Neural cell (in vitro differentiated cells): ENCODE measurements around the gene C10orf53. TPM values are rescaled to one million over a fixed set of nuclear protein-coding genes. Genes with fewer than 3 reads are reported as not detected.

Experiments used
- H2AFZ ChIP-seq: fragments of 200-600, 300-800 bp; sonication (generic), shearing (Covaris generic); 2 replicates; pipeline ENCODE4 v1.6.0; 2014; ENCODE audit warnings: low read depth, mild to moderate bottlenecking, antibody characterized with exemption, low read length, moderate library complexity
- H3F3A ChIP-seq: fragments of 200-600 bp; shearing (Covaris generic); 2 replicates; pipeline ENCODE4 v1.6.1; 2016; ENCODE audit warnings: mild to moderate bottlenecking, moderate library complexity, mixed read lengths, antibody characterized with exemption, low read length; ENCODE audit not compliant: insufficient read depth, poor library complexity, severe bottlenecking
- H3K27ac ChIP-seq: fragments of 200-600, 300-800 bp; sonication (generic), shearing (Covaris generic); 2 replicates; pipeline ENCODE4 v1.5.1; 2014; ENCODE audit warnings: mild to moderate bottlenecking, low read length, moderate library complexity
- H3K27me3 ChIP-seq: fragments of 300-800, 200-600 bp; sonication (generic), shearing (Covaris generic); 2 replicates; pipeline ENCODE4 v1.6.0; 2014; ENCODE audit warnings: mild to moderate bottlenecking, low read depth, low read length, moderate library complexity; ENCODE audit not compliant: insufficient read depth
- H3K36me3 ChIP-seq: fragments of 300-800, 200-600 bp; sonication (generic), shearing (Covaris generic); 2 replicates; pipeline ENCODE4 v1.5.1; 2014; ENCODE audit warnings: mild to moderate bottlenecking, antibody characterized with exemption, low read length, moderate library complexity; ENCODE audit not compliant: insufficient read depth
- H3K4me2 ChIP-seq: fragments of 300-800, 200-600 bp; sonication (generic), shearing (Covaris generic); 2 replicates; pipeline ENCODE4 v1.6.0; 2014; ENCODE audit warnings: mild to moderate bottlenecking, low read length
- H3K4me3 ChIP-seq: fragments of 300-800, 200-600 bp; sonication (generic), shearing (Covaris generic); 2 replicates; pipeline ENCODE4 v1.5.1; 2014; ENCODE audit warnings: mild to moderate bottlenecking, low read length, moderate library complexity
- H3K79me2 ChIP-seq: fragments of 200-600 bp; shearing (Covaris generic); replicated peaks from 2 replicates; pipeline ENCODE4 v1.6.0; 2014; ENCODE audit warnings: mild to moderate bottlenecking, low read length, moderate library complexity; ENCODE audit not compliant: insufficient read depth
- H3K9ac ChIP-seq: fragments of 300-800, 200-600 bp; sonication (generic), shearing (Covaris generic); 2 replicates; pipeline ENCODE4 v1.6.1; 2016; ENCODE audit warnings: mild to moderate bottlenecking, low read length, mixed read lengths
- H3K9me2 ChIP-seq: fragments of 200-600 bp; shearing (Covaris generic); 2 replicates; pipeline ENCODE4 v1.6.1; 2016; ENCODE audit warnings: mild to moderate bottlenecking, low read length, mixed read lengths; ENCODE audit not compliant: insufficient read depth
- H3K9me3 ChIP-seq: fragments of 200-600, 300-800 bp; sonication (generic), shearing (Covaris generic); 2 replicates; pipeline ENCODE4 v1.6.1; 2016; ENCODE audit warnings: mild to moderate bottlenecking, mixed run types, low read length, moderate library complexity, mixed read lengths
- H4K20me1 ChIP-seq: fragments of 200-600 bp; shearing (Covaris generic); 2 replicates; pipeline ENCODE4 v1.6.1; 2016; ENCODE audit warnings: mild to moderate bottlenecking, mixed run types; ENCODE audit not compliant: insufficient read depth
- CTCF ChIP-seq: fragments of 450-650 bp; IDR thresholded peaks from 2 replicates; pipeline ENCODE4 v1.5.1; 2014; ENCODE audit warnings: antibody characterized with exemption, mild to moderate bottlenecking, moderate library complexity; ENCODE audit not compliant: poor library complexity, severe bottlenecking
- EP300 ChIP-seq: fragments of 450-650 bp; conservative IDR thresholded peaks from 2 replicates; pipeline ENCODE4 v1.6.1; 2014; ENCODE audit warnings: antibody characterized with exemption, mild to moderate bottlenecking, moderate library complexity; ENCODE audit not compliant: poor library complexity, severe bottlenecking
- EZH2 ChIP-seq: fragments of 200-600, 300-800 bp; shearing (Covaris generic), sonication (generic); IDR thresholded peaks from 2 replicates; pipeline ENCODE4 v1.6.1; 2014; ENCODE audit warnings: antibody characterized with exemption, low read length, borderline replicate concordance, mild to moderate bottlenecking; ENCODE audit not compliant: insufficient read depth, poor library complexity, severe bottlenecking
- MXI1 ChIP-seq: fragments of 450-650 bp; conservative IDR thresholded peaks from 2 replicates; pipeline ENCODE4 v1.6.1; 2014; ENCODE audit warnings: antibody characterized with exemption, mild to moderate bottlenecking; ENCODE audit not compliant: poor library complexity, severe bottlenecking
- POLR2AphosphoS5 ChIP-seq: IDR thresholded peaks from 2 replicates; pipeline ENCODE4 v1.6.1; 2012
- RAD21 ChIP-seq: fragments of 450-650 bp; conservative IDR thresholded peaks from 2 replicates; pipeline ENCODE4 v1.6.1; 2014; ENCODE audit warnings: antibody characterized with exemption, mild to moderate bottlenecking, moderate library complexity
- REST ChIP-seq: IDR thresholded peaks from 2 replicates; pipeline ENCODE4 v1.6.1; 2012; ENCODE audit warnings: borderline replicate concordance
- SMC3 ChIP-seq: fragments of 450-650 bp; conservative IDR thresholded peaks from 2 replicates; pipeline ENCODE4 v1.6.1; 2014; ENCODE audit warnings: antibody characterized with exemption, mild to moderate bottlenecking, moderate library complexity; ENCODE audit not compliant: poor library complexity
- TAF1 ChIP-seq: IDR thresholded peaks from 2 replicates; pipeline ENCODE4 v1.6.1; 2012; ENCODE audit warnings: low read depth
- polyA plus RNA-seq: library from polyadenylated mRNA; depleted of rRNA; stranded (reverse); fragments of >200 nt; gene quantifications from 2 replicates; pipeline ENCODE4 v1.2.3, GENCODE V29; 2014

Gene C10orf53
- polyA plus RNA-seq, 1 donor from 2014 or later: not detected

GRCh38 chr10:49682879-49683278, 3.4 kb downstream of the C10orf53 start:
- H3F3A ChIP-seq: no peaks in the 10 kb centered on the region
- no peaks in the 10 kb centered on the region for H3K27me3 ChIP-seq
- no peak overlapping the region for H3K27ac ChIP-seq
- no peak overlapping the region for H3K4me3 ChIP-seq
- H3K79me2 ChIP-seq: no peaks in the 10 kb centered on the region
- H3K36me3 ChIP-seq: no peaks in the 10 kb centered on the region
- TF ChIP-seq CTCF (no peak), REST (no peak), POLR2AphosphoS5 (no peak), RAD21 (no peak), EP300 (no peak)
- no peaks in the 10 kb centered on the region for H3K9me3 ChIP-seq
- H3K9me2 ChIP-seq: no peaks in the 10 kb centered on the region
- H2AFZ ChIP-seq: no peak overlapping the region
- H3K9ac ChIP-seq: no peak overlapping the region
- H4K20me1 ChIP-seq: no peaks in the 10 kb centered on the region
- no peak overlapping the region for H3K4me2 ChIP-seq

GRCh38 chr10:49686651-49687050, 7.2 kb downstream of the C10orf53 start:
- H3K4me3 ChIP-seq: no peak overlapping the region
- no peaks in the 10 kb centered on the region for H3K9me3 ChIP-seq
- H3K9ac ChIP-seq: no peak overlapping the region
- H4K20me1 ChIP-seq: no peaks in the 10 kb centered on the region
- H3K27me3 ChIP-seq: peaks cover 31% of the 10 kb centered on the region
- no peaks in the 10 kb centered on the region for H3K79me2 ChIP-seq
- H2AFZ ChIP-seq: no peak overlapping the region
- no peak overlapping the region for H3K4me2 ChIP-seq
- H3K36me3 ChIP-seq: no peaks in the 10 kb centered on the region
- TF ChIP-seq POLR2AphosphoS5: no peak
- TF ChIP-seq RAD21: no peak
- TF ChIP-seq MXI1: no peak
- no peak for TF ChIP-seq SMC3
- TF ChIP-seq REST: no peak
- no peak for TF ChIP-seq TAF1
- TF ChIP-seq EZH2: no peak
- no peak overlapping the region for H3K27ac ChIP-seq
- H3K9me2 ChIP-seq: no peaks in the 10 kb centered on the region
- no peaks in the 10 kb centered on the region for H3F3A ChIP-seq
